HepG2 (cell line): ENCODE results near the gene PKD1L1. TPM values are rescaled to one million over a fixed set of nuclear protein-coding genes. Genes with fewer than 3 reads are reported as not detected.

Experiments
- CBX5 ChIP-seq: sonication (generic); formaldehyde crosslinking; IDR thresholded peaks from 2 replicates; pipeline ENCODE4 v1.4.0; 2020; ENCODE audit warnings: missing genetic modification reagents, borderline replicate concordance
- CENPX ChIP-seq: sonication (generic); formaldehyde crosslinking; IDR thresholded peaks from 2 replicates; pipeline ENCODE4 v1.9.0; 2021; ENCODE audit warnings: mild to moderate bottlenecking, missing genetic modification reagents, moderate library complexity
- ETV6 ChIP-seq: sonication (generic); formaldehyde crosslinking; conservative IDR thresholded peaks from 2 replicates; pipeline ENCODE4 v1.4.0; 2020; ENCODE audit warnings: missing genetic modification reagents
- GATAD1 ChIP-seq: IDR thresholded peaks from 2 replicates; pipeline ENCODE4 v1.6.1; 2016; ENCODE audit warnings: missing genetic modification reagents, missing compliant biosample characterization
- HNF1A ChIP-seq, 2 experiments: sonication (generic) in 1 of 2; formaldehyde crosslinking in 1 of 2; IDR thresholded peaks; 2 replicates each; pipeline versions ENCODE4 v1.4.0 to v1.6.1; 2016 to 2020; ENCODE audit warnings: borderline replicate concordance in 1 of 2, low read depth in 1 of 2, mild to moderate bottlenecking in 1 of 2, missing genetic modification reagents in 1 of 2
- HNRNPL ChIP-seq: fragments of 200-400 bp; formaldehyde crosslinking; IDR thresholded peaks from 2 replicates; pipeline ENCODE4 v1.6.1; 2017; ENCODE audit warnings: mild to moderate bottlenecking, low read depth, low read length
- ISX ChIP-seq: sonication (generic); formaldehyde crosslinking; conservative IDR thresholded peaks from 2 replicates; pipeline ENCODE4 v1.5.0; 2020; ENCODE audit warnings: missing genetic modification reagents
- MYNN ChIP-seq: sonication (generic); formaldehyde crosslinking; IDR thresholded peaks from 2 replicates; pipeline ENCODE4 v1.4.0; 2020; ENCODE audit warnings: mild to moderate bottlenecking, low read depth, missing genetic modification reagents
- NR2F6 ChIP-seq, 2 experiments: IDR thresholded peaks; 2 replicates each; pipeline ENCODE4 v1.6.1; 2016; ENCODE audit warnings: antibody characterized with exemption in 1 of 2, mild to moderate bottlenecking in 1 of 2
- TAF15 ChIP-seq: fragments of 200-400 bp; formaldehyde crosslinking; IDR thresholded peaks from one replicate; pipeline ENCODE4 v1.6.1; 2018; ENCODE audit warnings: mild to moderate bottlenecking, low read depth, low read length; ENCODE audit not compliant: poor library complexity, severe bottlenecking
- ZBTB38 ChIP-seq: sonication (generic); formaldehyde crosslinking; IDR thresholded peaks from 2 replicates; pipeline ENCODE4 v1.5.1; 2020; ENCODE audit warnings: mild to moderate bottlenecking, missing genetic modification reagents
- ZNF691 ChIP-seq: sonication (generic); formaldehyde crosslinking; IDR thresholded peaks from 2 replicates; pipeline ENCODE4 v1.4.0; 2020; ENCODE audit warnings: missing genetic modification reagents, low read depth, mild to moderate bottlenecking, borderline replicate concordance
- ZNF792 ChIP-seq: IDR thresholded peaks from 2 replicates; pipeline ENCODE4 v1.6.1; 2016
- polyA plus RNA-seq, 8 experiments: library from polyadenylated mRNA; depleted of rRNA in 3 of 8; stranded (reverse) in 7 of 8; unstranded in 1 of 8; fragments of >200 nt; fragmentation: Illumina TruSeq in 4 of 8; extraction: Trizol in 4 of 8; gene quantifications; 2 replicates each; pipeline versions ENCODE4 v1.2.1 to v1.2.3, GENCODE V29; 2011 to 2016; ENCODE audit warnings: low read depth in 4 of 8, missing spikeins in 1 of 8, mixed read lengths in 1 of 8; ENCODE audit not compliant: insufficient read depth in 1 of 8
- total RNA-seq, 5 experiments: library from RNA; depleted of rRNA; stranded (reverse); fragments of >200 nt; fragmentation: Illumina TruSeq; extraction: Trizol; gene quantifications; 2 replicates each; pipeline ENCODE4 v1.2.3, GENCODE V29; 2016; ENCODE audit warnings: low read depth in 1 of 5
- TF ChIP-seq, protein P1 (sequence below): sonication (generic); formaldehyde crosslinking; IDR thresholded peaks from 2 replicates; pipeline ENCODE4 v1.4.0; 2020; ENCODE audit warnings: mild to moderate bottlenecking, missing genetic modification reagents
- TF ChIP-seq, protein P2 (sequence below): sonication (generic); formaldehyde crosslinking; IDR thresholded peaks from 2 replicates; pipeline ENCODE4 v1.9.0; 2021; ENCODE audit warnings: missing genetic modification reagents, mild to moderate bottlenecking, borderline replicate concordance
- TF ChIP-seq, protein P3 (sequence below): sonication (generic); formaldehyde crosslinking; IDR thresholded peaks from 2 replicates; pipeline ENCODE4 v1.4.0; 2020; ENCODE audit warnings: mild to moderate bottlenecking, missing genetic modification reagents

The PKD1L1 gene
- total and polyA plus RNA-seq, 2 of the 13 experiments (the other 11 are each of a cell fraction or from before 2014, with no cell fraction given) = 0.01 TPM; not detected in 1

DNA sequence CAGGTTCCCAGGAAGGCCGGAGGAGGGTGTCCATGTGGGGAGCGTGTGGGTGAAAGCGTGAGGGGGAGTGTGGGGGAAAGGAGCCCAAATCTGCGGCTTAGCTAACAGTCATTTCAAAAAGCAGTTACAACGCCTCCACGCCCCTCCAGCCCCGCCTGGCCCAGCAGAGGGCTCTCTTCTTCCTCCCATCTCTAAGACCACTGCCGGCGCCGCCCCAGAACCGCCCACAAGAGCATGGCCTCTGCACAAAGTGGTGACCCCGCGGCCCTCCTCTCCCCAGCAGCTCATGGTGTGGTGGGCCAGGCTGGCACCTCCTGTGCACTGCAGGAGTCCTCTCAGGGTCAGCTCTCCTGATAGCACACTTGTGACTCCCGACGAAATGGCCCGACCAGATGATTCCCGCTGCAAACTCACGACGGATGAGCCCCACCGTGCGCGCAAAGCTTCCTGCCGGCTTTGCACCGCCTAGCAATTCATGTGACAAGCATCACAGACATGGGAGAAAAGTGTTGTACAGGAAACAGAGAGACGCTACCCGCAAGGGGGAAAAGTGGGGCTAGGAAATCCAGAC, 43.6 kb upstream of the PKD1L1 start (continued):
- TF ChIP-seq NR2F6 (IDR thresholded peaks at IDR 0.05) (peak; percentile 55; the same call in 1 of the 2 replicates), NR2F6 (CRISPR knock-in tag; IDR thresholded peaks at IDR 0.05) (peak; percentile 76; the same call in 1 of the 2 replicates), ZNF792 (CRISPR knock-in tag) (no peak), GATAD1 (CRISPR knock-in tag) (peak; percentile 51; the same call in 1 of the 2 replicates), HNRNPL (0 out of 2 replicates have a peak, but pooled peaks have one; percentile 45), ZBTB38 (CRISPR knock-in tag) (peak; percentile 68; the same call in 1 of the 2 replicates), TAF15 (no peak), CBX5 (CRISPR knock-in tag) (no peak), ETV6 (CRISPR knock-in tag) (no peak), ISX (CRISPR knock-in tag) (no peak), HNF1A (IDR thresholded peaks at IDR 0.05; ENCODE audit: low read depth) (no peak), HNF1A (CRISPR knock-in tag; IDR thresholded peaks at IDR 0.05; ENCODE audit: borderline replicate concordance) (no peak), CENPX (CRISPR knock-in tag) (no peak), ZNF691 (CRISPR knock-in tag) (peak; percentile 66; the same call in 1 of the 2 replicates), MYNN (CRISPR knock-in tag) (0 out of 2 replicates have a peak, but pooled peaks have one; percentile 70)
- TF ChIP-seq, protein P1, sequence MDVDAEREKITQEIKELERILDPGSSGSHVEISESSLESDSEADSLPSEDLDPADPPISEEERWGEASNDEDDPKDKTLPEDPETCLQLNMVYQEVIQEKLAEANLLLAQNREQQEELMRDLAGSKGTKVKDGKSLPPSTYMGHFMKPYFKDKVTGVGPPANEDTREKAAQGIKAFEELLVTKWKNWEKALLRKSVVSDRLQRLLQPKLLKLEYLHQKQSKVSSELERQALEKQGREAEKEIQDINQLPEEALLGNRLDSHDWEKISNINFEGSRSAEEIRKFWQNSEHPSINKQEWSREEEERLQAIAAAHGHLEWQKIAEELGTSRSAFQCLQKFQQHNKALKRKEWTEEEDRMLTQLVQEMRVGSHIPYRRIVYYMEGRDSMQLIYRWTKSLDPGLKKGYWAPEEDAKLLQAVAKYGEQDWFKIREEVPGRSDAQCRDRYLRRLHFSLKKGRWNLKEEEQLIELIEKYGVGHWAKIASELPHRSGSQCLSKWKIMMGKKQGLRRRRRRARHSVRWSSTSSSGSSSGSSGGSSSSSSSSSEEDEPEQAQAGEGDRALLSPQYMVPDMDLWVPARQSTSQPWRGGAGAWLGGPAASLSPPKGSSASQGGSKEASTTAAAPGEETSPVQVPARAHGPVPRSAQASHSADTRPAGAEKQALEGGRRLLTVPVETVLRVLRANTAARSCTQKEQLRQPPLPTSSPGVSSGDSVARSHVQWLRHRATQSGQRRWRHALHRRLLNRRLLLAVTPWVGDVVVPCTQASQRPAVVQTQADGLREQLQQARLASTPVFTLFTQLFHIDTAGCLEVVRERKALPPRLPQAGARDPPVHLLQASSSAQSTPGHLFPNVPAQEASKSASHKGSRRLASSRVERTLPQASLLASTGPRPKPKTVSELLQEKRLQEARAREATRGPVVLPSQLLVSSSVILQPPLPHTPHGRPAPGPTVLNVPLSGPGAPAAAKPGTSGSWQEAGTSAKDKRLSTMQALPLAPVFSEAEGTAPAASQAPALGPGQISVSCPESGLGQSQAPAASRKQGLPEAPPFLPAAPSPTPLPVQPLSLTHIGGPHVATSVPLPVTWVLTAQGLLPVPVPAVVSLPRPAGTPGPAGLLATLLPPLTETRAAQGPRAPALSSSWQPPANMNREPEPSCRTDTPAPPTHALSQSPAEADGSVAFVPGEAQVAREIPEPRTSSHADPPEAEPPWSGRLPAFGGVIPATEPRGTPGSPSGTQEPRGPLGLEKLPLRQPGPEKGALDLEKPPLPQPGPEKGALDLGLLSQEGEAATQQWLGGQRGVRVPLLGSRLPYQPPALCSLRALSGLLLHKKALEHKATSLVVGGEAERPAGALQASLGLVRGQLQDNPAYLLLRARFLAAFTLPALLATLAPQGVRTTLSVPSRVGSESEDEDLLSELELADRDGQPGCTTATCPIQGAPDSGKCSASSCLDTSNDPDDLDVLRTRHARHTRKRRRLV = no peak
- TF ChIP-seq, protein P2, sequence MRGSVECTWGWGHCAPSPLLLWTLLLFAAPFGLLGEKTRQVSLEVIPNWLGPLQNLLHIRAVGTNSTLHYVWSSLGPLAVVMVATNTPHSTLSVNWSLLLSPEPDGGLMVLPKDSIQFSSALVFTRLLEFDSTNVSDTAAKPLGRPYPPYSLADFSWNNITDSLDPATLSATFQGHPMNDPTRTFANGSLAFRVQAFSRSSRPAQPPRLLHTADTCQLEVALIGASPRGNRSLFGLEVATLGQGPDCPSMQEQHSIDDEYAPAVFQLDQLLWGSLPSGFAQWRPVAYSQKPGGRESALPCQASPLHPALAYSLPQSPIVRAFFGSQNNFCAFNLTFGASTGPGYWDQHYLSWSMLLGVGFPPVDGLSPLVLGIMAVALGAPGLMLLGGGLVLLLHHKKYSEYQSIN (CRISPR knock-in tag) = no peak
- TF ChIP-seq, protein P3, sequence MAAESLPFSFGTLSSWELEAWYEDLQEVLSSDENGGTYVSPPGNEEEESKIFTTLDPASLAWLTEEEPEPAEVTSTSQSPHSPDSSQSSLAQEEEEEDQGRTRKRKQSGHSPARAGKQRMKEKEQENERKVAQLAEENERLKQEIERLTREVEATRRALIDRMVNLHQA (CRISPR knock-in tag) = no peak
